DMS114 treated with DMSO at 0.1 percent for 48 hours (cell line): Measurements from ENCODE around the gene ZEB2.

Experiments
- DNase-seq: peaks from one replicate; lab custom pipeline; 2025; ENCODE audit not compliant: unreplicated experiment; lab: John Stamatoyannopoulos, UW

ZEB2 gene

DNA sequence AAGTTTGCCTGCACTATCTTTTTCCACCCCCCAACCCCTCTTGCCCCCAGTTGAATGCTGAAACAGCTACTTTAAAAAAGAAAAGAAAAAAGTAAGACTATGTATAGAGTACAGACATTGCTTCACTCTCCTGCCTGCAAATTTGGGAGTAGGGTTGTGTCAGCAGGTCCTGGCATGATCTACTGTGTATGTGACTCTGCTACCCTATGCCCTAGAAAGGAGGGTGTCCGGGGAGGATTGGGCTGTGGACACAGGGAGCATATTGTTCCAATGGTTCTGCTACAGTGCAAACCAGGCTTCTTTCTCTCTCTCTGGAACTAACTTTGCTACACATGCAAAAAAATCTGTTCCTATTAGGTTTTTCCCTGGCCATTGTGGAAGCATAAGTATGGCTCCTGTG is 9.9 kb upstream of the ZEB2 start:
- DNase-seq: no peak

GRCh38 chr2:144528108-144528507 is 8.2 kb upstream of the ZEB2 start:
- DNase-seq: no peak

DNA sequence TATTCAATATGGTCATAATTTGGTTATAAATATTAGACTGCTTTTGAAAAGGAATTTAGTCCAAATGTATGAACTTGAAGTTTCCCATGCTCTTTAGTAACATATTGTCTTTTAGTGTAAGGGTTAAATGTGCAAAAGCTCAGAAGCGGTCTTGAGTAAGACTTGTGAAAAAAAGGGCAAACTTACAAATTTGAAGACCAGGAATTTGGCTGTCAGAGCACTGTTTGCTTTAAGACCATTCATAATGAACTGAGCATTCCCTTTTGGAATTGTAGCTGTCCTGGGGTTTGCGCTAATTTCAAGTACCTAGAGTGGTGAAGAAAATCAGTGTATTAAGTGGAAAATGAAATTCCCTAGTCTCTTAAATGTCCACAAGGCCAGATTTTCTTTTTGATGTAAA is 6.9 kb upstream of the ZEB2 start:
- no peak for DNase-seq

GRCh38 chr2:144524118-144525009 is 4.4 kb upstream of the ZEB2 start:
- no peak for DNase-seq

DNA sequence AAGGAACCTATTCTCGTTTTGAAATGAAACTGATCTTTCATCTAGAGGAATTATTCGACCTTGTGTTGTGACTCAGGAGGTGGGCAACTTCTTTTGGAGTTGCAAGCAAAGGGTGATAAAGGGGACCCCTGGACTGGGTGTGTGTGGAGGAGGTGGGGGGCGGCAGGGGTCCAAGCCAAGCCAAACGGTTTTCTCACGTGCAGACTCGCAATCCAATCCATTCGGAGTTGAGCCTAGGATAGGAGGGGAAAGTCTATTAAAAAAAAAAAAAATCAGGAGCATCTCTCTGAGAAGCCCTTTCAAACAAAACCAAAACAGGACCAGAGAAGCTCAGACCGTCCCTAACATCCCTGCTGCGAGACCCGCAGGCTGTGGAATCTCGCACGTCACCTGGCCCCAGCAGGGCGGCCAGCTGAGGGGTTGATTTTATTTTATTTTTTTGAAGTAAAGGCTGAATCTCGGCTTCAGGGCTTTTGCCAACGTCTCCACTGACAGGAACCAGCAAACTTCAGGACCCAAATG is 3.7 kb upstream of the ZEB2 start:
- DNase-seq: no peak

DNA sequence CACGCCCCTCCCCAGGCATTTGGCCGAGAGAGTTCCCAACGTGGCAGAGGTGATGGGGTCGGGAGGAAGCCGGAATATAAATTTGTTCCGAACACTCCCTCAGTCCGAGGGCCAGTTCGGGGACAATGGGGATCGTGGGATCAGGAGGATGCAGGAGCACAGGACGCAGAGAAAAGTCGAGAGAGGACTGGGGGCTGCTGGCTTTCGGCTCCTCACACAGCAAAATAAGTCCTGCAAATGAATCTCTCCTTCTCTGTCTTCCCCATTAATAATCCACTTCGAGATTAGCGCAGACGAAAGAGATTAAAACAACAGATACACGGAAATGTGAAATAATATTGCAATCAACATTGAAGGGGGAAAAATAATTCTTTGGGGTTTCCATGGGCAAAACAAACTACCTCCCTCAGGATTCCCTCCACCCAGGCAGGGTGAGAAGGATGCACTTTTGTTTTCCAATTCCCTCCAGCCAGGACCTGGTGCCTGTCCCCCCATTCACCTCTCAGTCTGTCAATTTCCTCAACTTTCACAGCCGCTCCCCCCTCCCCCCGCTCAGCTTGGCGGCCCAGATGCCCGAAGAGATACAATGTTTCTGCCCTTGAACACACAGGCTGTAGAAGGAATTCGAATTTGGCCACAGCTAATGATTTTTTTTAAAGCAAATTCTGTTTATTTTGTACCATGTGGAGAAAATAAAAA is 3.1 kb upstream of the ZEB2 start:
- no peak for DNase-seq

DNA sequence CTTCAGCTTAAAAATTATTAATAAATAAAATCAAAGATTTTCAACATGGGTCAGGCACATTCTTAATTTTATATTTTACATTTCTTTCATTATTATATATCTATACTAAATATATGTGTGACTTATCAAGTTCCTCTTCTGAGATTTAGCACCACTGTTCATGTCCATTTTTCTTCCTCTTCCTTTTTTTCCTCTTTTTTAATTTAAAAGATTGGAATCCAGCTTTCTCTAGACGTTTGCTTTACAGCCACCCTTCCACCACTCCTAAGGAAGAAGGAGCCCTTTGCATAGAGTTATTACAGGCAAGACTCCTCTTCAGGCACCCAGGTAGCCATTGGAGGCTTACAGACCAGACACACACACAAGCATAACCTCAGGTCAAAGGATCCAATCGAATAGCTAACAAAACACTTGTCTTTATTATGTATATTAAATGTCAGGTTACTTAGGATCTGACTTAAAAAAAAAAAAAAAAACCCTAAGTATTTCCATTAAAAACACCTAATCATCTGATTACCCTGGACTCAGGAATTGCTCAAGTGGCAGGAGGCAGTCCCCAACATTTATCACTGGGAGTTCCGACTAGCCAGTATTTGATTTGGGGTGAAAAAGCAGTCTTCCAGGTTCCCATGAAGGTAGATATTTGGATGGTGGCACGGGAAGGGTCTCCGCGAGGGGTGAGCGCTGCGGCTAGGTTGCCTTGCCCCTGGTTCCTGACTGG is 2.4 kb upstream of the ZEB2 start:
- DNase-seq: no peak

- no peak for DNase-seq
Observed at GRCh38 chr2:144521686-144522085, 1.8 kb upstream of the ZEB2 start.

GRCh38 chr2:144520756-144521487 is 1.0 kb upstream of the ZEB2 start:
- DNase-seq: no peak

GRCh38 chr2:144519597-144519933 is 354 bp downstream of the ZEB2 start:
- DNase-seq: no peak

GRCh38 chr2:144518748-144519596 is 947 bp downstream of the ZEB2 start:
- DNase-seq: no peak

DNA sequence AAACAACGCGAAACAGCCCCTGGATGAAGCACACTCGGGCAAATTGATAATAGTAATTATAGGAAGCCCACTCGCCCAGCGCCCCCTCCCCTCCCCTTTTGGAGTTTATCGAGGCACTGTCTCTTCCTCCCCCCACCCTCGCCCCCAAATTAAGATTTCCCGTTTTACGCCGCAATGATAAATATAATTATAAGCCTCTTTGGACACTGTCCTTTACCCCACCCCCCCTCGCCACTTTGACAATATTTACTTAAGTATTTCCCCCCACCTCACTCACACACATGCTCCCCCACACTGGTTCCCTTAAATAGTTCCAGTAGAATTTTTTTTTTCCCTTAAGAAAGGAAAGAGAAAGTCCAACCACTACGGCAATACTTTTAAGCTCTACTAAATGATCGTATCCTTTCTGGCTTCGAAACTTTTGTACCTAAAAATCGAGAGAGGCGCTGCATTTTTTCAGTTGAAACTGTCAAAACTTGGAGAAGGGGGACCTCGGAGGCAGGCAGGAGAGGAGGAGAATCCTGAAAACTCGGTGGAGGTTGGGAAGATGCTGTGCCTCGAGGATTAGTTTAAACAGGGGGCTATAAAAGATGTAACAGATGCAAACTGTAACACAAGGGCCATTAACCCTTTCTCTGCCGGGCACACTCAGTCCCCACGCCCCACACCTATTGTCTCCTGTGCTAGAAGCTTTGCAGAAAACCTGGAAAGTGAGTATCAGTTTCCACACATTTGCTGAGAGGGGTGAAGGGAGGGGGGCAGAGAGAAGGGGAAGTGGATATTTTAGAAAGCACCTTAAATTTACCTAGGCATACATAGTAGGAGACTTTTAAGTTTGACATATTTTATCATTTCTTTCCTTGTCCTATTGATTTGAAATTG is 1.8 kb downstream of the ZEB2 start:
- no peak for DNase-seq

GRCh38 chr2:144516981-144517865 is 2.7 kb downstream of the ZEB2 start:
- no peak for DNase-seq

DNA sequence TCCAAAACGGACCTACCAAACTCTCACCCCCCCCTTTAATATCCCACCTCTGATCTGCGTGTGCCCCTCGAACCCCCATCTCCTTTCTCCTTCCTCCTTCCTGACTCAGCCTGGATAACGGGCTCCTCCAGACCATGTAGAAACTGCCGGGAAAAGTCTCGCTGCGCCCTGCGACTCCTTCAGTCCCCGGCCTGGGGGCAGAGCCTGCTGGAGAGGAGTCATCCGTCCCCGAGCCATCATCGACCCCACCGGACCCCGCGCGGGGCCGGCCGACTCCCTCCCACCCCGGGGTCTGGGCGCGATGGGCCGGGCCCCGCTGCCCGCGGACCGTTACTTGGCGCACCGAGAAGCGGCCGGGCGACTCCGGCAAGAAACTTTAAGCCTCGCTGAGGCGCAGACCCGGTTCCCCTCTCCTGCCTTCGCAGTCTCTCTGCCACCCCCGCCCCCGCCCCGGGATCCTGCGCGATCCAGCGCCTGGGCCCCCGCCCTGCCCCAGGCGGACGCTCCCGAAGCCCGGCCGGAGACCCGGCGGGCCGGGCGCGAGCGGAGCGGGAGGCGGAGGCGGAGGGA is 3.4 kb downstream of the ZEB2 start:
- DNase-seq: no peak

DNA sequence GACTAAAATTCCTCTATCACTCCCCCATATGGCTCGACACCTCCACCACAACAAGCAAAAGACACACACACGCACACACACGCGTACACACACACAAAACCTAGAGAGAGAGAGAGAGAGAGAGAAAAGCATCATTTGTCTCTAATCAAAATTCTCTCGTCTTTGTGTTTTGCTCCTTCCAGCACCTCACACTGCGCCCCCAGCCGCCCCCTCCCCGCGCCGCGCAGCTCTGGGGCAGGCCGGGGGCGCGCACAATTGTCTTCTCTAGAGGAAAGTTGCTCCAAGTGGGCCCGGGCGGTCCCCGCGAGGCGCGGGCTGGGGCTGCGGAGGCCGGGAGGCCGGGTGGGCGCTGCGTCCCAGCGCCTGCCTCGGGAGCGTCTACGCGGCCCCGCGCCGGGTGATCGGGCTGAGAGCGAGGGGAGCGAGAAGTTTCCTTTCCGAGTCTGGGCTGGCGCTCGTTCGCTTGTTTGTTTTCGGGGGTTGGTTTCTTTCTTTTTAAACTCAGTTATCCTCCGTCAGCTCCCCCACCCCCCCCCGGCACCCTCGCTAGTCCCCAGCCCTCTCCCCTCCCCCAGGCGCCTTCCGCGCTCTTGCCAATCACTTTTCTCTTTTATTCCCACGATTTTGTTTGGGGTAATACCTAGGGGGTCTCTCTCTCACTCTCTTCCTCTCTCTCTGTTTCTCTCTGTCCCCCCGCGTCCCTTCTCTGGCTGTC is 4.1 kb downstream of the ZEB2 start:
- no peak for DNase-seq

DNA sequence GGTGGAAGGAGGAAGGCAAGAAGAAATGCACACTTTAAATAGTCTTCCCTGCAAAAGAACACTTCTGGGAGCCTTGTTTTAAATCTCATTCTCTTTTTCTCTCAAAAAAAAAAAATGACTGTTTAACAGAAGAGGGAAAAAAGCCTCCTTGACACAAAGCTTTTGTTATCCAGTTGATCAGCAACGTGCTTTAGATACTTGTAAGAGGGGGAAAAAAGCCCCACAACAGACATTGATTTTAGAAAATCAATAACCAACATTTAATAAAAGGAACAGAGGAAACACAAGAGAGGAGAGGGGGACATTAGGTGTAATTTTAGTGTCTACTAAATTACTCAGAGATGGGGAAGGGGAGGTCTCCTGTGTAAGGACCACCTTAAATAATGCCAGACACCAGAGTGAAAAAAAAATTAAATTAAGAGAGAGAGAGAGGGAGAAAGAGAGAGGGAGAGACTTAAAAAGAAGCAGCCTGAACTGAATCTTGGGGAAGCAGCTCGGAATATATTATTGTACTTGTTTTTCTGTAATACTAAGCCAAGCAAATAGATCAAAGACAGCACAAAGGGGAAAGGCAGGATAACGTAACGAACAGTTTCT is 4.7 kb downstream of the ZEB2 start:
- DNase-seq: no peak

DNA sequence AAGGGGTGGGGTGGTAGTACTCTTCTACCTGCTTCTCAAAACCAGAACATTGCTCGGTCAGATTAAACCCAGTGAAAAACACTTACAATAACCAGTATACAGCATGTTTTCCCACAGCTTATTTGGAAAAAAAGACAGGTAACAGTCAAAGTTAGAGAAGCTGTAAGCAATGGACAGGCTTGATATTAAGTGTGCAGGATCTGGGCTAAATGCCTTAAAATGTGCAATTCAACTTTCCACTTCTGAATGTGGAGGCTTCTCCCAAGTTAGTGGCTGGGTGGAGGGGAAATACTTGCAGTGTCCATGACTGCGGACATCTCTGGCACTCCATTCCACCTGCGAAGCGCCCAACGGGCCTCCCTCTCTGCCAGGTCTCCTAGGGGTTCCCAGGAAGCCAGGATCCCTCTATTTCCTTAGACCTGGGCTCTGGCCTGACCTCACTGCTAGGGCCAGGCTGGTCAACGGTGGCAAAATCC is 5.3 kb downstream of the ZEB2 start:
- no peak for DNase-seq
